GM12864 (cell line): ENCODE measurements around the gene SS18L1.

Experiments
- DNase-seq: peaks from one replicate; pipeline ENCODE4 v3.0.0-alpha.2; 2011; ENCODE audit warnings: low read depth
- H3K4me3 ChIP-seq: 2 replicates; pipeline ENCODE4 v1.5.1; 2011; ENCODE audit warnings: mild to moderate bottlenecking, low read depth, low read length, control low read depth
- CTCF ChIP-seq: IDR thresholded peaks from 2 replicates; pipeline ENCODE4 v1.5.1; 2011; ENCODE audit warnings: low read depth, mild to moderate bottlenecking, moderate library complexity, low read length, control low read depth, inconsistent platforms; ENCODE audit errors: missing control alignments

SS18L1 gene

GRCh38 chr20:62174870-62175624 lies 31.5 kb downstream of the SS18L1 start:
- no peak for DNase-seq
- no peak overlapping the region for H3K4me3 ChIP-seq
- no peak for TF ChIP-seq CTCF

- H3K4me3 ChIP-seq, result no peak overlapping the region
- no peak for DNase-seq
Measured at GRCh38 chr20:62175711-62176110, 32.1 kb downstream of the SS18L1 start.

GRCh38 chr20:62176866-62177265 lies 33.3 kb downstream of the SS18L1 start:
- DNase-seq, result no peak
- TF ChIP-seq CTCF, result no peak
- no peak overlapping the region for H3K4me3 ChIP-seq

More at GRCh38 chr20:62175711-62176110, 32.1 kb downstream of the SS18L1 start:
- no peak for TF ChIP-seq CTCF

- no peak overlapping the region for H3K4me3 ChIP-seq
- DNase-seq, result no peak
- TF ChIP-seq CTCF, result no peak
Measured at GRCh38 chr20:62177307-62177706, 33.7 kb downstream of the SS18L1 start.

- H3K4me3 ChIP-seq, result no peak overlapping the region
- no peak for DNase-seq
- TF ChIP-seq CTCF, result no peak
Measured at GRCh38 chr20:62178316-62179161, 35.0 kb downstream of the SS18L1 start.

- no peak for TF ChIP-seq CTCF
- no peak overlapping the region for H3K4me3 ChIP-seq
- no peak for DNase-seq
Measured at GRCh38 chr20:62179162-62179504, 35.6 kb downstream of the SS18L1 start.
